Retinal pigment epithelial cell (primary cell): ENCODE measurements around the gene INPP5D.
"Not testable (repeated sequence)": the region's sequence is repeated elsewhere in the genome, so short reads cannot be mapped to it uniquely, and the experiment has no call there.

ENCODE experiments used
- DNase-seq: peaks from one replicate; pipeline ENCODE4 v3.0.0-alpha.2; 2010; ENCODE audit warnings: low read depth
- H3K4me3 ChIP-seq: 2 replicates; pipeline ENCODE4 v1.5.1; 2011; ENCODE audit warnings: mild to moderate bottlenecking, low read length, control low read depth, moderate library complexity
- CTCF ChIP-seq: conservative IDR thresholded peaks from 2 replicates; pipeline ENCODE4 v1.5.1; 2011; ENCODE audit warnings: low read depth, low read length, control low read depth, inconsistent platforms

Gene INPP5D

GRCh38 chr2:233047667-233048066 lies 12.5 kb upstream of the INPP5D start:
- TF ChIP-seq CTCF = no peak
- no peak for DNase-seq
- H3K4me3 ChIP-seq = no peak overlapping the region

- no peak for DNase-seq
- no peak for TF ChIP-seq CTCF
- no peak overlapping the region for H3K4me3 ChIP-seq
These were observed 11.5 kb upstream of the INPP5D start for GRCh38 chr2:233048569-233049193.

- H3K4me3 ChIP-seq = no peak overlapping the region
- no peak for DNase-seq
- TF ChIP-seq CTCF = no peak
These were observed 10.9 kb upstream of the INPP5D start for GRCh38 chr2:233049194-233049761.

- DNase-seq = no peak
- TF ChIP-seq CTCF = no peak
- H3K4me3 ChIP-seq = no peak overlapping the region
These were observed 8.6 kb upstream of the INPP5D start for GRCh38 chr2:233051241-233052149.

GRCh38 chr2:233052517-233052916 lies 7.6 kb upstream of the INPP5D start:
- not testable (repeated sequence) for H3K4me3 ChIP-seq, DNase-seq

- TF ChIP-seq CTCF = peak; percentile 96
- DNase-seq = no peak
These were observed 6.0 kb upstream of the INPP5D start for GRCh38 chr2:233053928-233054784.

GRCh38 chr2:233055362-233055761 lies 4.8 kb upstream of the INPP5D start:
- no peak overlapping the region for H3K4me3 ChIP-seq
- no peak for TF ChIP-seq CTCF
- no peak for DNase-seq

More at GRCh38 chr2:233053928-233054784, 6.0 kb upstream of the INPP5D start:
- H3K4me3 ChIP-seq = no peak overlapping the region
